ENCODE data around the gene HDAC10.
A peak's percentile ranks its signal among the peaks of the same experiment; 100 is the strongest.

The HDAC10 gene

DNA sequence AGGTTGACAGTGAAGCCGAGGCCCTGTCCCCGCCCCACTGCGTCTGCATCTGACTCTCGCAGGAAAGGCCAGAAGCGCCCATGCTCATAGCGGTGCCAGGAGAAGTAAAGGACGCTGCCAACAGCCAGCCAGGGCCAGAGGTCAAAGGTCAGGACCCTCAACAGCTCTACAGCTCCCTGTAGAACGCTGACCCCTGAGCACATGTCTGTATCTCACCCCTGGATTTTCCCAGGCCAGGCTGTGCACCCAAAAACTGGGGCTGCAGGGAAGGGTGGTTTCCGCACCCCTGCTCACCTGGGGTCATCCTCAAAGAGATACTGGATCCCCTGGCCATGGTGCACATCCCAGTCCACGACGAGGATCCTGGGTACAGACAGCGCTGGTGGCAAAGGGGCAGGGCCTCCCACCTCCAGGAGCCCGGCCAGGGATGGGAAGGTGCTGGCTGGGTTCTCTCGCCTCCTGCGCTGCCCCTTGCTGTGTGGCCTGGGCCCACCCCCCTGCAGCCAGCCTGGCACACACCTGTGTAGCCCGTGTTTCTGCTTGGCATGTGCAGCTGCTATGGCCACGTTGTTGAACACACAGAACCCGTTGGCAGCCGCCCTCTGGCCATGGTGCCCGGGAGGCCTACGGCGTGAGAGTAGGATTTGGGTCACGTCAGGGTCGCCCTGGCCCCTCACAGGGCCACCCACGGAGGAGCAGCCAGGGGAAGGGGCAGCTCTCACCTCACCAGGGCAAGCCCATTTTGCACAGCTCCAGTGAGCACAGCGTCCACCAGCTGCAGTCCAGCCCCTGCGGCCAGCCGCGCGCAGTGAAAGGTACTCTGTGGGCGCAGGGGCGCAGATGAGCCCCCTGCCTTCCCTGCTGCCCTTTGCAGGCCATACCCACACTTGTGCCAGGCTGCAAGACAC is 1.5 kb downstream of the HDAC10 start:
- Histone ChIP-seq H3K9me3 (no peaks in the 10 kb centered on the region), H3K4me1 (ENCODE audit: control insufficient read depth in 1 of 2, insufficient read depth in 1 of 2, low read depth in 1 of 2, low read length in 1 of 2) (peaks cover 40 to 45% of the 10 kb centered on the region in 2 experiments), H3K36me3 (peaks cover 42% of the 10 kb centered on the region), H3K4me3 (ENCODE audit: low read depth in 1 of 2, low read length in 1 of 2) (peak overlapping the region; percentile 87 to 88), H3K27me3 (no peaks in the 10 kb centered on the region), H3K27ac (peak overlapping the region; percentile 72)
- TF ChIP-seq, protein P1, sequence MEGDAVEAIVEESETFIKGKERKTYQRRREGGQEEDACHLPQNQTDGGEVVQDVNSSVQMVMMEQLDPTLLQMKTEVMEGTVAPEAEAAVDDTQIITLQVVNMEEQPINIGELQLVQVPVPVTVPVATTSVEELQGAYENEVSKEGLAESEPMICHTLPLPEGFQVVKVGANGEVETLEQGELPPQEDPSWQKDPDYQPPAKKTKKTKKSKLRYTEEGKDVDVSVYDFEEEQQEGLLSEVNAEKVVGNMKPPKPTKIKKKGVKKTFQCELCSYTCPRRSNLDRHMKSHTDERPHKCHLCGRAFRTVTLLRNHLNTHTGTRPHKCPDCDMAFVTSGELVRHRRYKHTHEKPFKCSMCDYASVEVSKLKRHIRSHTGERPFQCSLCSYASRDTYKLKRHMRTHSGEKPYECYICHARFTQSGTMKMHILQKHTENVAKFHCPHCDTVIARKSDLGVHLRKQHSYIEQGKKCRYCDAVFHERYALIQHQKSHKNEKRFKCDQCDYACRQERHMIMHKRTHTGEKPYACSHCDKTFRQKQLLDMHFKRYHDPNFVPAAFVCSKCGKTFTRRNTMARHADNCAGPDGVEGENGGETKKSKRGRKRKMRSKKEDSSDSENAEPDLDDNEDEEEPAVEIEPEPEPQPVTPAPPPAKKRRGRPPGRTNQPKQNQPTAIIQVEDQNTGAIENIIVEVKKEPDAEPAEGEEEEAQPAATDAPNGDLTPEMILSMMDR (IDR thresholded peaks at IDR 0.05) = no peak

DNA sequence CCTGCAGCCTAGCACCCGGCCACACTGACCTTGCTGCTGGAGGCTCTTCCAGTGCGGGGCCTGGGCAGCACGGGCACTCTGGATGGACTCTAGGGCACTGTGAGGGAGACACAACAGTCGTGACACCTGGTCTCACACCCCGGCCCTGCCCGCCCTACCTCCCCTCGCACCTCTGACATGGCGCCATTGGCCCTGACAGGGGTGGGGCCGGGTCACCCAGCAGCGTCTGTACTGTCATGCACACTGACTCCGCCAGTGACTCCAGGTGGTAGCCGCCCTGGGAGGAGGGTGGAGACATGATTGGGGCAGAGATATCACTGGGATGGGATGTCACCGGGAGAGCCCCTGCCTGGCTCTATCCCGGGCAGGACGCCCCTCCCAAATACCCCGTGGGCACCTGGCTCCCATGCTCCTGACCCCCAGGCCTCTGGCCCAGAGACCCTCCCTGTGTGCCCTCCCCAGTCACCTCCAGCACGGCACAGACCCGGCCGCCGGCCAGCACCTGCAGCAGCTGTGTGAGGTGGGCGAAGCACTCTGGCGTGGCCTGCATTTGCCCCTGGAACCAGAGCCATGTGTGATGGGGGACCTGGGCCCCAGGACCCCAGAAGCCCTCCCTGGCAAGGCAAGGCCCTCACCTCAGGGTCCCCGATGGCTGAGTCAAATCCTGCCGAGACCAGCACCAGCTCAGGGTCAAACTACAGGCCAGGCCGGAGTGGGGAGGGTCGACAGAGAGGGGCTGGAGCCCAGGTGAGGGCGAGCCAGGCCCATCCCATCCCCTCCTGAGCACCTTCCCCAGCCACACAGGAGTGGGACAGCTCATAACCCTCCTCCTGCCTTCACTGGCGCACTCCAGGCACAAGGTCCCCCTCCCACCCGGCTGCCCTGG is 2.6 kb downstream of the HDAC10 start:
- TF ChIP-seq, protein P1 (IDR thresholded peaks at IDR 0.05) = no peak
- no peaks in the 10 kb centered on the region for H3K9me3 ChIP-seq
- no peak overlapping the region for H3K27ac ChIP-seq
- peaks cover 42% of the 10 kb centered on the region for H3K36me3 ChIP-seq
- H3K4me1 ChIP-seq (ENCODE audit: control insufficient read depth in 1 of 2, insufficient read depth in 1 of 2, low read depth in 1 of 2, low read length in 1 of 2) = peaks cover 50 to 56% of the 10 kb centered on the region in 2 experiments
- no peak overlapping the region for H3K4me3 ChIP-seq (ENCODE audit: low read depth in 1 of 2, low read length in 1 of 2)
- no peaks in the 10 kb centered on the region for H3K27me3 ChIP-seq

DNA sequence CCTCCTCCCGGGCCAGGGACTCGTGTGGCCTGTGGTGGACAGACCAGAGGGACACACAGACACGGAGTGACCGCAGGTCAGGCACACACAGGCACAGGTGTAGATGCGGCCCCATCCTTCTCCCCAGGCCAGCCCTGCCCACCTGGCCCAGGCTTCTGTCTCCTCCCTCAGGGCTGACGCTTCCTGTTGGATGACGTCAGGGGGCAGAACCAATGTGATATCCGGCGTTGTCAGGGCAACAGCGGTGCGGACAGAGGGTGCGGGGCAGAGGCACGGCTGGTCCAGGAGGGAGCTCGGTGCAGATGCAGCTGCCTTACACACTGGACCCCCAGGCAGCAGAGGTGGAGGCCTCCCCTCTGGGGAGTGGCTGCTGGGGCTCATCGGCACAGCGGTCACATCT is 3.3 kb downstream of the HDAC10 start:
- H3K36me3 ChIP-seq = peaks cover 42% of the 10 kb centered on the region
- TF ChIP-seq, protein P1 (IDR thresholded peaks at IDR 0.05) = no peak
- no peaks in the 10 kb centered on the region for H3K27me3 ChIP-seq
- peaks cover 57 to 63% of the 10 kb centered on the region in 2 experiments for H3K4me1 ChIP-seq (ENCODE audit: control insufficient read depth in 1 of 2, insufficient read depth in 1 of 2, low read depth in 1 of 2, low read length in 1 of 2)
- peak overlapping the region; percentile 21 for H3K27ac ChIP-seq
- H3K4me3 ChIP-seq (ENCODE audit: low read depth in 1 of 2, low read length in 1 of 2) = no peak overlapping the region
- no peaks in the 10 kb centered on the region for H3K9me3 ChIP-seq

DNA sequence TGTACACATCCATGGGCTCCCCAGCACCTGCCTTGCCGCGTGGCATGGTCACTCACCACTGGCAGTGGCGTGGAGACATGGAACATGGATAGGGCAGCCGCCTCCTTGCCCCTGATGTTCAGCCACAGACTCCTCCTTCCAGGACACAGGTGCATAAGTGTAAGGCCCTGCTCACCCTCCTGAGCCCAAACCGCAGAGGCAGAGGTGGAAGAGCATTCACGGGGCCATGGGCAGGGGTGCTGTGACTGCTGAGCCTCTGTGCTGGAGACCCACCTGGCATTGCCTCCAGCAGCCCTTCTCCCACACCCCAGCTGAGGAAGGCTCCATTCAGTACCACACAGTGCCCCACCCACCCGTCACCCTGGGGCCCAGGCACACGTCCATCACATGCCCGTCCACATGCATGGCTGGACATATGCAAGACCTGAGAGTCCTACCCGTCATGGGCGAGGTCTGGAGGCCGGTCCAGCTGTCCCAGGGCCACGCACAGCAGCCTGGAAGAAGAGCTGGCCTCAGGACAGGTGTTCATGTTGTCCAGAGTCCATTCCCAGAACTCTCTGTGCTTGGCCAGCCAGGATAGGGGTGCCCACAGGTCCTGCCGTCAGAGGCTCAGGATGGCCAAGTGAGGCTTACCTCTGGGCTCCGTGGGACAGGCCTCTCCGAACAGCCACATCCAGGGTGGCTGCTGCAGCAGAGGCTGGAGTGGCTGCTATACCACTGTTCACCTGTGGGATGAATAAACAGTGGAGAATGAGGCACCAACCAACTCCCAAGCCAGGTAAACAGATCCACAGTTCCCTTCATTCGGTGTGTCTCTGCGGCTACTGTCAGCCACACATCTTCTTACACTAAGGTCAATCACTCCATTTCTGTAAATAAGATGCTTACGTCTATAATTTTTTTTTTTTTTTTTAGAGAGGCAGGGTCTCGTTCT is 4.6 kb downstream of the HDAC10 start:
- TF ChIP-seq, protein P1 (IDR thresholded peaks at IDR 0.05) = no peak

More for the DNA sequence above, 4.6 kb downstream of the HDAC10 start:
- no peak overlapping the region for H3K27ac ChIP-seq
- no peaks in the 10 kb centered on the region for H3K9me3 ChIP-seq
- no peaks in the 10 kb centered on the region for H3K27me3 ChIP-seq
- H3K4me3 ChIP-seq (ENCODE audit: low read depth in 1 of 2, low read length in 1 of 2) = peak overlapping the region in 1 of 2 experiments; percentile 72
- H3K4me1 ChIP-seq (ENCODE audit: control insufficient read depth in 1 of 2, insufficient read depth in 1 of 2, low read depth in 1 of 2, low read length in 1 of 2) = peaks cover 67 to 71% of the 10 kb centered on the region in 2 experiments
- peaks cover 42% of the 10 kb centered on the region for H3K36me3 ChIP-seq

Data from neutrophil (primary cell).